Breast epithelium (tissue), 3 donors: ENCODE measurements around the gene P3H2.
"Not testable (repeated sequence)": the region's sequence is repeated elsewhere in the genome, so short reads cannot be mapped to it uniquely, and the experiment has no call there.

ENCODE experiments used
- CTCF ChIP-seq, 3 donors: fragments of 450-650 bp; IDR thresholded peaks; one replicate each; pipeline ENCODE4 v1.5.1; 2016 to 2017; ENCODE audit warnings: antibody characterized with exemption in 3 of 3, mild to moderate bottlenecking in 3 of 3, moderate library complexity in 3 of 3
- POLR2A ChIP-seq: fragments of 450-650 bp; IDR thresholded peaks from one replicate; pipeline ENCODE4 v1.6.1; 2016; ENCODE audit warnings: antibody characterized with exemption, mild to moderate bottlenecking, moderate library complexity

GRCh38 chr3:190144793-190145192 lies 24.1 kb upstream of the P3H2 start:
- TF ChIP-seq CTCF (IDR thresholded peaks at IDR 0.05); POLR2A: not testable (repeated sequence)
